ENCODE measurements around the gene RIN1. TPM values are rescaled to one million over a fixed set of nuclear protein-coding genes. Genes with fewer than 3 reads are reported as not detected.

RIN1 gene
- total and polyA plus RNA-seq, 2 of the 13 experiments (the other 11 are each of a cell fraction or from before 2014, with no cell fraction given) = 2.4 to 4.1 TPM

DNA sequence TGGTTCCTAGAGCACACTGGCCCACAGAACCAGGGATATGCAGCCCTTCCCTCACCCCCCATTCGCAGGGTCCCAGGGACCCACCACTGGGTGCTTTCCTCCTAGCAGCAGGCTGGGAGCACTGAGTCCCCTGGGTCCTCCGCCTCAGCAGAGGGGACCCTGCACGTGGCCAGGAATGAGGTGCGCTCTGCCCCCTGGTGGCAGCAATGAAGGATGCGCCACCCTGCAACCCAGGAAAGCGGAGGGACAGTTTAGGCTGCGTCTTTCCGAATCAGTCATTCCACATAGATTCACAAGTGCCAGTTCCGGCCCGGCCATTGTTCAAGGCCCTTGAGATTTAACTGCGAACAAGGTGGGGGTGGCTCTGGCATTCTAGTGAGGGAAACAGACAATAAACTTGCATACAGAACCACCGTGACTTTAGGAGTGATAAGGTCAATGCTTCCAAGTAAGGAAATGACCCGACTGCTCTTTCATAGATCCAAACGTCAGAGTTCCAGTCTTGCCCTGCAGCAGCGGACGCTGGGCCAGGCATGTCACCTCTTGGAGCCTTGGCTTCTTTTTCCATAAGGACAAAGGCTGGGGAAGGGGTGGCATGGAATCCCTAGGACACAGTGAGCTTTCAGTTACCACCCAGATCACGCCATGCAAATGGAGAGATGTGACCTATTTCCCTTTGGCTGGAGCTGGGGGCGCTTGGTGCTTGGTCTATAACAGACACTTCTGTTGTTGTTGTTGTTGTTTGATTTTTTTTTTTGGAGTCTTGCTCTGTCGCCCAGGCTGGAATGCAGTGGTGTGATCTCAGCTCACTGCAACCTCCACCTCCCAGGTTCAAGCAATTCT is 7.7 kb downstream of the RIN1 start (continued):
- no peak for TF ChIP-seq LCORL (IDR thresholded peaks at IDR 0.05)
- peak; percentile 91 for TF ChIP-seq LCORL (CRISPR knock-in tag; IDR thresholded peaks at IDR 0.05)
- TF ChIP-seq ZEB1 (IDR thresholded peaks at IDR 0.05; ENCODE audit: insufficient replicate concordance, low read depth) = peak; percentile 47
- TF ChIP-seq ZNF234 (CRISPR knock-in tag; conservative IDR thresholded peaks at IDR 0.05) = no peak
- TF ChIP-seq ZNF432 (CRISPR knock-in tag; IDR thresholded peaks at IDR 0.05; ENCODE audit: borderline replicate concordance) = no peak
- no peak for TF ChIP-seq KDM5A (IDR thresholded peaks at IDR 0.05; ENCODE audit: borderline replicate concordance, low read length)
- peak; percentile 52; the same call in 1 of the 2 replicates for TF ChIP-seq ZNF777 (CRISPR knock-in tag; IDR thresholded peaks at IDR 0.05)
- TF ChIP-seq KAT7 (CRISPR knock-in tag; IDR thresholded peaks at IDR 0.05; ENCODE audit: borderline replicate concordance) = no peak
- peak; percentile 17; the same call in 1 of the 2 replicates for TF ChIP-seq HIC2 (CRISPR knock-in tag; IDR thresholded peaks at IDR 0.05; ENCODE audit: low read depth)
- TF ChIP-seq THAP11 (CRISPR knock-in tag; IDR thresholded peaks at IDR 0.05) = peak; percentile 68; the same call in 1 of the 2 replicates
- TF ChIP-seq CBX2 (IDR thresholded peaks at IDR 0.05; ENCODE audit: low read depth, low read length) = no peak
- no peak for TF ChIP-seq CBX2 (CRISPR knock-in tag; IDR thresholded peaks at IDR 0.05; ENCODE audit: low read depth)
- peak; percentile 96 for TF ChIP-seq ZNF263 (CRISPR knock-in tag; IDR thresholded peaks at IDR 0.05)
- no peak for TF ChIP-seq ZNF550 (CRISPR knock-in tag; IDR thresholded peaks at IDR 0.05; ENCODE audit: borderline replicate concordance)
- TF ChIP-seq ZNF530 (CRISPR knock-in tag; IDR thresholded peaks at IDR 0.05; ENCODE audit: low read depth) = no peak
- TF ChIP-seq KLF16 (CRISPR knock-in tag; IDR thresholded peaks at IDR 0.05) = peak in 1 of 2 experiments; percentile 88; a peak in 2 of 4 replicates
- no peak for TF ChIP-seq ARNT (IDR thresholded peaks at IDR 0.05)
- TF ChIP-seq JARID2 (CRISPR knock-in tag; IDR thresholded peaks at IDR 0.05; ENCODE audit: insufficient replicate concordance) = no peak
- TF ChIP-seq MBNL3 (CRISPR knock-in tag; conservative IDR thresholded peaks at IDR 0.05) = no peak
- no peak for TF ChIP-seq MYNN (CRISPR knock-in tag; IDR thresholded peaks at IDR 0.05; ENCODE audit: low read depth)
- peak; percentile 84 for TF ChIP-seq ELF3 (CRISPR knock-in tag; IDR thresholded peaks at IDR 0.05)
- TF ChIP-seq ZNF562 (CRISPR knock-in tag; IDR thresholded peaks at IDR 0.05; ENCODE audit: borderline replicate concordance) = no peak
- TF ChIP-seq, protein P1, sequence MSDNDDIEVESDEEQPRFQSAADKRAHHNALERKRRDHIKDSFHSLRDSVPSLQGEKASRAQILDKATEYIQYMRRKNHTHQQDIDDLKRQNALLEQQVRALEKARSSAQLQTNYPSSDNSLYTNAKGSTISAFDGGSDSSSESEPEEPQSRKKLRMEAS (IDR thresholded peaks at IDR 0.05) = peak; percentile 99
- TF ChIP-seq ZNF563 (CRISPR knock-in tag; IDR thresholded peaks at IDR 0.05) = peak; percentile 87; the same call in 1 of the 2 replicates
- peak; percentile 80; the same call in 1 of the 2 replicates for TF ChIP-seq MIER2 (CRISPR knock-in tag; IDR thresholded peaks at IDR 0.05)

Measured in HepG2 (cell line).